ENCODE data around the gene SLC25A22. TPM values are rescaled to one million over a fixed set of nuclear protein-coding genes. Genes with fewer than 3 reads are reported as not detected.

The SLC25A22 gene
- total RNA-seq, 4 donors from 2014 or later: 7.5 to 21.9 (median 12.7) TPM

- ATAC-seq (ENCODE audit: low FRiP score): no peak
- DNase-seq (ENCODE audit: low spot score): no peak
These were observed 45.1 kb upstream of the SLC25A22 start for GRCh38 chr11:843086-843734.

GRCh38 chr11:842370-843002 is 44.4 kb upstream of the SLC25A22 start, which contains the start of the genes POLR2L and TSPAN4:
Gene POLR2L, minus strand, starts transcription at chr11:842529. Its CDS starts 21 bp downstream, at chr11:842508.
Gene TSPAN4, plus strand, starts transcription at chr11:842852. Its CDS starts 7,453 bp downstream, at chr11:850305.
- TF ChIP-seq CTCF (IDR thresholded peaks at IDR 0.05): no peak
- peak; percentile 46 for ATAC-seq (ENCODE audit: low FRiP score)
- peak; percentile 78 for DNase-seq (ENCODE audit: low spot score)

More at GRCh38 chr11:843086-843734, 45.1 kb upstream of the SLC25A22 start:
- TF ChIP-seq CTCF (IDR thresholded peaks at IDR 0.05): no peak

- no peak for TF ChIP-seq CTCF (IDR thresholded peaks at IDR 0.05)
- ATAC-seq (ENCODE audit: low FRiP score) (no peak), DNase-seq (ENCODE audit: low spot score) (no peak)
These were observed 43.9 kb upstream of the SLC25A22 start for GRCh38 chr11:841981-842369.

- no peak for DNase-seq (ENCODE audit: low spot score)
- ATAC-seq (ENCODE audit: low FRiP score): no peak
- TF ChIP-seq CTCF (IDR thresholded peaks at IDR 0.05): no peak
These were observed 42.0 kb upstream of the SLC25A22 start for GRCh38 chr11:839875-840617.

- no peak for ATAC-seq (ENCODE audit: low FRiP score)
- no peak for TF ChIP-seq CTCF (IDR thresholded peaks at IDR 0.05)
- no peak for DNase-seq (ENCODE audit: low spot score)
These were observed 41.2 kb upstream of the SLC25A22 start for GRCh38 chr11:839280-839623.

GRCh38 chr11:838441-839279 is 40.6 kb upstream of the SLC25A22 start:
- ATAC-seq (ENCODE audit: low FRiP score) (no peak), DNase-seq (ENCODE audit: low spot score) (no peak)
- TF ChIP-seq CTCF (IDR thresholded peaks at IDR 0.05): no peak
